NOMO-1 treated with DMSO at 0.1 percent for 48 hours (cell line): Measurements from ENCODE around the gene SLC9A8.

Source experiments
- DNase-seq: peaks from one replicate; lab custom pipeline; 2025; ENCODE audit not compliant: unreplicated experiment; lab: John Stamatoyannopoulos, UW

Gene SLC9A8

DNA sequence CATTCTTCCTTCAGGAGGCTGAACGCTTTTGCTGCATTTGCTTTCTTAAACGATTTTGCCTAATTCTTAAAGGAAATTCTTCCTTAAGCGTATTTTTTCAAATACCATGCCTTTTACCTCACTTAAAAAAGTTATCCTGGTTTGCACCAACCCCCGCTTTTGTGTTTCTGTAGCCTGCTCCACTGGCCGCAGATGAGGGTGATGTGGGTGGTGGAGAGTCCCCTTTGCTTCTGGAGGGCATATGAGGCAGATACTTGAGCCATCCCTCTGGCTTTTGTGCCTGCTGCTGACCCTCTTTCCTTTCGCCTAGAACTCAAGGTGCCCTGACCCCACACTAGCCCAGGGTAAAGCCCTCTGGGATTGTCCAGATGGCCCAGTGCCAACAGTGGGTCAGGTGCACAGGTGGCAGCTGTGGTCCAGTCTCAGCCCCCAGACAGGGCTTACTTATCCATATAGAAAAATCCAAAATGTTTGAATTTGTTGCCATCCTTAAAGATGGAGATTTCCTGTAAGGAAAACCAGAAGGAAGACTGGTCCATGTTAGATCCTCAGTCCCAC is 58.8 kb downstream of the SLC9A8 start:
- no peak for DNase-seq

DNA sequence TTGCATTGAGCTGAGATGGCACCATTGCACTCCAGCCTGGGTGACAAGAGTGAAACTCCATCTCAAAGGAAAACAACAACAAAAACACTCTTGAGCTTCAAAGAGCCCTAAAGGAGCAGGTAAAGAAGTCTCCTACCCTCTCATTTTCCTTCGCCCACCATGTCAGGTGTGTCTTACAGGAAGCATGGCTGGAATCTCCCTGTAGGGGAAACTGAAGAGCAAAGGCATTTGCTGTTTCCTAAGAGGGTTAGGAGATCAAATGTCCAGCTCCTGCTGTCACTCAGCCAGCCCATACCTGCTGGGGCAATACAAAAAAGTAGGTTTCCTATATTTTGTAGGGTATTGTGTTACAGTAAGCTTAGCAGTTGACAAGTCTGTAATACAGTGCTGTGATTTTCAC is 59.4 kb downstream of the SLC9A8 start:
- no peak for DNase-seq

DNA sequence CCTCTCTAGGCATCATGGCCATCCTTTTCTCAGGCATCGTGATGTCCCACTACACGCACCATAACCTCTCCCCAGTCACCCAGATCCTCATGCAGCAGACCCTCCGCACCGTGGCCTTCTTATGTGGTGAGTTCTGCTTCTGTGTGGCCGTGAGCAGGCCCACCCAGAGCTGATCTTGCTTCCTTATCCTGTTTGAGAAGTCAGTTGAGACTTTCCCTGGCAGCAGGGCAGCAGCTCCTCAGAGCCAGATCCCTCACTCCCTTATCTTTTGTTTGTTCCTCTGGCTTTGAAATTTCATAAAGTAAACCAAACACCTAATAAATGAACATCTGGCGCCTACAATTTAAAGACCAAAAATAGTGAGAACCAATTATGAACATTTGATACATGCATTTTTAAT is 62.1 kb downstream of the SLC9A8 start:
- no peak for DNase-seq

DNA sequence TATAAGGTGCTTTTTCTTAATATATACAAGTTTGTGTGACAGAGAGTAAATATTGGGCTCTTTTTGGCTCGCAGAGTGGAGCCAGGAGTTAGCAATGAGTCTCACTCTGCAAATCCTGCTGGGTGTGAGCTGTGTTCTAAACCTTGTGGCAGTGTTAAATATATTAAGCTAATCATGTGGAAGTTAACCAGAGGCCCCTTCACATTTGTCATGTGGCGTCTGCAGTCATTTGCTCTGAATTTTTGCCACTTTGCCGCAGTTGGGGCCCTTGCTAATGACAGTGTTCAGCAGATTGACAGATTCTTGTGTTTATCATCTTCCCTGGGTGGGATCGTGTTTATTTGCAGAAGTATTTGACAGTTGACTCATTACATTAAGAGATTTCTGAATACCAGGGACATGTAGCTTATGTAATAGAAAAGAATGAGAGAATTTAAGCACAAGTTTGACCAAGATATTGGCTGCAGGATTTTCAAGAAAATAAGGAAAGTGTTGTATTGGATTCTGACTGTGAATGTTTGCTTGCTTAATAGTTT is 64.8 kb downstream of the SLC9A8 start:
- no peak for DNase-seq

DNA sequence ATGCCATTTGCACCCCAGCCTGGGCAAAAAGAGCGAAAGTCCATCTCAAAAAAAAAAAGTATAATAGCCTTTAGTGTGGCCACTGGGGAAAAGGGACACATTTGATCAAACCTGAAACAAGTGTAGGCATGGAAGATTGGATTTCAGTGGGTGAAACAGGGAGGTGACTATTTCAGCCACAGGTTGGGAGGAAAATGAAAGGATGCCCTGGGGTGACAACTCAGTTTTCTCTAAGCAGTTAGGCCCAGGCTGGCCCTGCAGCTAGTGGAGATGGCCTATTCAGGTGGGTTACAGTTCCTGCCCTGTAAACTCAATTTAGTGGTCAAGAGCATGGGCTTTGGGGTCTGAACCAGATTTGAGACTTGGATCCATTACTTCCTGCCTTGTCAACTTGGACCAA is 66.3 kb downstream of the SLC9A8 start:
- no peak for DNase-seq

DNA sequence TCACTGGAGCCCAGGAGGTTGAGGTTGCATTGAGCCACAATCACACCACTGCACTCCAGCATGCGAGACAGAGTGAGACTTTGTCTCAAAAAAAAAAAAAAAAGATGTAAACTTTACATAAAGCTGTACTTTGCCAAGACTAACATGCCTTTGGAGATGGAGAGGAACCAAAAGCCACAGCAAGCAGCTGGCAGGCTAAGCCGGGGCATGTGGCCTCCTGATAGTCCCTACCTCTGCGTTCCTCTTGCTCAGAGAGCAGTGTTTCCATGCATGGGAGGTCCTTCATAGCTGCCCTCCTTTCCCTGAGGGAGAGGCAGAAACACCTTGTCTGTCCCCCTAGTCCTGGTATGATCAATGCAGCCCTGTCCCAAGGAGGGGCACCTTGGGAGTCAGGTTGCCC is 67.5 kb downstream of the SLC9A8 start:
- no peak for DNase-seq

DNA sequence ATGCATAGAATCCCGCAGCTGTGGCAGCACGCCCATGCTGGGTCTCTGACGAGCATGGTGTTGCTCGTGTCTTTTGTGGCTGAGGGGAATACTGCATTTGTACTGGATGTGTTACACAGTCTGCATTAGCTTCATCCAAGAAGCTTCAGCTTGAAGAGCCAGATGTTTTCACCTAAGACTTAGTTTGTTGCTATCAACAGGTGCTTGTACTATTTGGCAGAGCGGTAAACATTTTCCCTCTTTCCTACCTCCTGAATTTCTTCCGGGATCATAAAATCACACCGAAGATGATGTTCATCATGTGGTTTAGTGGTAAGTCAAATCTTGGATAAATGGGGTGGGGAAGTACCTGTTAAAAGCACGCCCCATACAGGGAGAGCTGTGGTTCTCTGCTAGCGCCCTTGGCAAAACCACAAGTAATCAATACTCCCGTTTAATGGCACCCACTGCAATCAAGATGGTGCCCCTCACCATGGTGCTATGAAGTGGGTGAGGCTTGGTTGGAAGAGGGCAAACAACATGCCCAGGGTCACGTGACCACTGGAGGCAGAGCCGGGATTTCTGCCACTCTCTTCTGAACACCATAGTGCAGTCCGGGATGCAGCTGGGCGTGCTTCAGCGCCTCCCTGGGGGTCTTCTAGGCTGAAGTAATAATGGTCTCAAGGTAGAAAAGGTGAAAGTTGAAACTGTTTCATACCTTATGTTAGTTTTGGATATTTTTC is 68.3 kb downstream of the SLC9A8 start:
- DNase-seq: no peak

DNA sequence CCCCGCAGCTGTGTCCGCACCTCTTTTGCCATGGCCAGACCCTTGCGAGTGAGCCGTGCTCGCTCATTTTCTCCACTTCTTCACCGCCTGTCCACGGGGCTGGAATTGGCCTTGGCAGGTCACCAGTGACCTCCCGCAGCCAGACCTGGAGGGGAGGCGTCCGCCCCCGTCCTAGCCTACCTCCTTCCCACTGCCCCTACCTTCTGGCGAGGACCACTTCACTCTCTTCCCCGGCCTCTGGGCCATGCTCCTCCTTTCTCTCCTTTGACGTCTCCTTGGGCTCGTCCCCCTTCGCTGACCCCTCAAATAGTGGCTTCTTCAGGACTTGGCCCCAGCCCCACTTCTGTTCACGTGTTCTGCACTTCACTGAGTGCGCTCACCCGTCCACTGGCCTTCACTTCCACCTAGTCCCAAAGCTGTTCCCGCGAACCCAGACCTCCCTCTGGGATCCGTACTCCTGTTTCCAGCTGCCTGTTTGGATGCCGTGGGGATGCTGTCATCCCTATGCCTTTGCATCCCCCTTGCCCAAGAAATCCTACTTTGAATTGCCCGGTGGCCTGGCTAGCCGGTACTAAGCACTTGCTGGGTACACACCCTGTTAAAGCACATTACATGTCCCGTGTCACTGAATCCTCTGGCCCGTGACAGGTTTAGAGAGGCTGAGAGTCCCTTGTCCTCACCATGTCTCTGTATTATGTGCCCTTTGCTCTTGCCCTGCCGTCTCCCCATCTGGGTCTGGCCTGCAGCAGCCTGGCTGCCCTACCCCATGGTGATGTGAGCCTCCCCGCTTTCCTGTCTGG is 69.7 kb downstream of the SLC9A8 start:
- no peak for DNase-seq

DNA sequence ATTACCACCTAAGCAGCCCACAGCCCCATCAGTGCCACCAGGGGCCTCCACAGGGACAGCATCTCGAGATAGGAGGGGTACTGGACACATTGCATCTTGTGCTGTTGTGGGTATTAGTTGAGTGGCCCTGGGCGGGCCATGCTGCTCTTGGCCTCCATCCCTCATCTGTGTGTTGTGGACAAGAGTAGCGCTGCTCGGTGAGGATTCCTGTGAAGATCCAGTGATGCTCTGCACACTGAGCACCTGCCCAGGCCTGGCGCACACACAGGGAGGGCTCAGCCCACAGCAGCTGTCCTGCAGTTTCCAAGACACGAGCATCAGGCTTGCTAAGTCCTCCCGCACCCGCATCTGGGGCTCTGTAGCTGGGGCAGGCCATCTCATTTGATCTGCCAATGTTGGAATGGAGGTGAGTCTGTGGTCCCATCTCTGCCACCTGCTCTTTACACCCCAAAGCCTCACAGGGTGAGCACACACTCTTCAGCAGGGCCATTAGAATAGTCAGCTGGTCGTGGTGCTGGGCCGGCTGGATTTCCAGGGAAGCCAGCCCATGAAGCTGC is 70.7 kb downstream of the SLC9A8 start:
- no peak for DNase-seq

DNA sequence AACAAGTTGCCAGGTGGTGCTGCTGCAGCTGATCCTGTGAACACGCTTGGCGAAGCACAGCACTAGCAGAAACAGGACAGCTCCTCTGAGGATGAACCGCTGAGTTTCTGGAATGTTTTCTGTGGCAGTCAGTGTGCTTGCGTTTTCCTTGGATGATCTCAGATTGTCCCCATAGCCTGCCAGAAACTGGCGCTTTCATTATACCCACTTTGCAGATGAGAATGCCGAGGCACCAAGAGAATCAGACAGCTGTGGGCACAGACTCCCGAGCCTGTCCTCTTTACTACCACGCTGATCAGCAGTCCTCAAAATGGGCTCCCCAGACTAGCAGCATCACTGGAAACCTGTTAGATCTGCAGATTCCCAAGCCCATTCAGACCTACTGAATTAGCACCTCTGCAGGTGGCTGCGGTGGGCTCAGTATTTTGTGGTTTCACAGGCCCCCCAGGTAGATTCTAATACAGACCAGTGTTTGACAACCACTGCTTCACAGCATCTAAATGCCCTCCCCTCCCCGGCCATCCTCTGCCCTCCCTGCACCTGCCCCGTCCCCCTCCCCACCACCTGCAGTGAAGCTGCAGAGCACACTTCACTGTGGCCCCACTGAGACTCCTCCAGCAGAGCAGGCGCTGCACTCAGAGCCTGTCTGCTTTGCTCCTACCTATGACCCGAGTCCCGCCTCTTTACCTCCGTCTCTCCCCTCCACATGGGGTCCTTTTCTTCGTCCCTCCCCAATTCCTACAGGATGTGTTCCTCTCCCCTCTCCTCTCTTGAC is 73.1 kb downstream of the SLC9A8 start:
- no peak for DNase-seq

DNA sequence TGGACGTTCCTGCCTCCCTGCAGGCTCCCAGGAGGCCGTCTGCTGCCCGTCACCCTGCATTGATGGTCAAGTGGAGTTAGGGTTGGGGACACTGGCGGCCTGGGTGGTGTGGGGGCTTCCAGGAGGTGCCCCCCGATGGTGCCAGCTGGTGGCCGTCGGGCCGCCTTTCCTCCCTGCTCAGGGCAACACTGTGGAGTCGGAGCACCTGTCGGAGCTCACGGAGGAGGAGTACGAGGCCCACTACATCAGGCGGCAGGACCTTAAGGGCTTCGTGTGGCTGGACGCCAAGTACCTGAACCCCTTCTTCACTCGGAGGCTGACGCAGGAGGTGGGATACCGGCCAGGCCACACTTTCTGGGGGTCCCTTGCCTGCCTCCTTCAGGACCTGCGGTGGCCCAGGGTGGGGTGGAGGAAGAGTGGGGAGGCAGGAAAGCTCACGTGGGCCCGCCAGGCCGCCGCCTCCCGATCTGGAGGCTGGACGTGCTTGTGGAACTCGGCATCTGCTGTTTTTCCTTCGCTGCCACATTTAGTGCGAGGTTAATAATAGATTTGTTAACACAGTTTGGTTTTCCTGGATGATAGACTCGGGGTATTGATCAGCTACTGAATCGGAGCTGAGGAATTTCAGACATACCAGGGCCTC is 74.1 kb downstream of the SLC9A8 start:
- no peak for DNase-seq

DNA sequence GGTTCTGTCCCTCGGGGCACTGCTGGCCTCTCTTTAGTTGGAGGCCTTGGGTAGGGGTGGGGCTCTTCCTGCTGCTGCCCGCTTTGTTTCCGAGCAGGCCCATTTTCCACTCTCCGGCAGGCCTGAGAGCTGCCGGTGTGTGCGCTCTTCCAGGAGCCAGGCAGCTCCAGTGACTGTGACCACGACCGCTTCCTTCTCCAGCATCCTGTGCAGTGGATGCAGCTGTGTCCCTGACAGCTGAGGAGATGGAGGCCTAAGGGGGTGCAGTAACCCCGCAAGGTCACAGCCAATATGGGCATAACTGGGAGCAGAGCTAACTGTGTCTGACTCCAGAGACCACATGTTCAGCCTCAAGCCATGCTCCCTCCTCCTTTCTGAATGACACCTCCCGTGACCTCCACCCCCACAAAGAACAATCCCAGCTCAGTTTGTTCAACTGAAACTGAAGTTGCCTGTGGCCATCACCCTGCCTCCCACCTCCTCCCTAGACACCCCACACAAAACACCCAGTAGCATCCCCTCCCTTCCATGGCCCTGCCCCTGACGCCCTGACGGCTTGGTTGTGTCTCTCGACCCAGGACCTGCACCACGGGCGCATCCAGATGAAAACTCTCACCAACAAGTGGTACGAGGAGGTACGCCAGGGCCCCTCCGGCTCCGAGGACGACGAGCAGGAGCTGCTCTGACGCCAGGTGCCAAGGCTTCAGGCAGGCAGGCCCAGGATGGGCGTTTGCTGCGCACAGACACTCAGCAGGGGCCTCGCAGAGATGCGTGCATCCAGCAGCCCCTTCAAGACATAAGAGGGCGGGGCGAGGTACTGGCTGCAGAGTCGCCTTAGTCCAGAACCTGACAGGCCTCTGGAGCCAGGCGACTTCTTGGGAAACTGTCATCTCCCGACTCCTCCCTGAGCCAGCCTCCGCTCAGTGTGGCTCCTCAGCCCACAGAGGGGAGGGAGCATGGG is 74.9 kb downstream of the SLC9A8 start:
- no peak for DNase-seq

DNA sequence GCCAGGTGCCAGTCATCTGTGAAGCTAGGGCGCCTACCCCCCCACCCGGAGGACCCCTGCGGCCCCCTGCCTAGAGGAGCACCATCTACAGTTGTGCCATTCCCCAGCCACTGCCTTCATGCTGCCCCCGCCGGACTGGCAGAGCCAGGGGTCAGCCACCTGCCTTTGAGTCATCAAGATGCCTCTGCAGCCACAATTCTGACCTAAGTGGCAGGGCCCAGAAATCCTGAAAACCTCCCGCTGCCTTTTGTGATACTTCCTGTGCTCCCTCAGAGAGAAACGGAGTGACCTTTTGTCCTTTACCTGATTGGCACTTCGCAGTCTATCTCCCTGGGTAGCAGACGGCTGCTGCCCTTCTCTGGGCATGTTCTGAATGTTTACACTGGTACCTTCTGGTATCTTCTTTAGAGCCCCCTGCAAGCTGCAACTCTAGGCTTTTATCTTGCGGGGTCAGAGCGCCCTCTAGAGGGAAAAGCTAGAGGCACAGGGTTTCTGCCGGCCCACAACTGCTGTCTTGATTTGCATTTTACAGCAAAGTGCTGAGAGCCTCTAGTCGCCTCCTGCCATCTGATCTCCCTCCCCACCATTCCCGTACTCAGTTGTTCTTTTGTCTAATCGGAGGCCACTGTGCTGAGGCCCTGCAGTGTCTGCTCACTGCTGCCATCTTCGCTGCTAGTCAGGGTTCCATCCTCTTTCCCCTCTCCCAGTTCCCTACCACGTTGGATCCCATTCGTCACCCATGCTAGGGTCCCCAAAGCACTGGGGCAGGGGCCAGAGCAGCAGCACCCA is 75.8 kb downstream of the SLC9A8 start:
- peak; percentile 51 for DNase-seq

DNA sequence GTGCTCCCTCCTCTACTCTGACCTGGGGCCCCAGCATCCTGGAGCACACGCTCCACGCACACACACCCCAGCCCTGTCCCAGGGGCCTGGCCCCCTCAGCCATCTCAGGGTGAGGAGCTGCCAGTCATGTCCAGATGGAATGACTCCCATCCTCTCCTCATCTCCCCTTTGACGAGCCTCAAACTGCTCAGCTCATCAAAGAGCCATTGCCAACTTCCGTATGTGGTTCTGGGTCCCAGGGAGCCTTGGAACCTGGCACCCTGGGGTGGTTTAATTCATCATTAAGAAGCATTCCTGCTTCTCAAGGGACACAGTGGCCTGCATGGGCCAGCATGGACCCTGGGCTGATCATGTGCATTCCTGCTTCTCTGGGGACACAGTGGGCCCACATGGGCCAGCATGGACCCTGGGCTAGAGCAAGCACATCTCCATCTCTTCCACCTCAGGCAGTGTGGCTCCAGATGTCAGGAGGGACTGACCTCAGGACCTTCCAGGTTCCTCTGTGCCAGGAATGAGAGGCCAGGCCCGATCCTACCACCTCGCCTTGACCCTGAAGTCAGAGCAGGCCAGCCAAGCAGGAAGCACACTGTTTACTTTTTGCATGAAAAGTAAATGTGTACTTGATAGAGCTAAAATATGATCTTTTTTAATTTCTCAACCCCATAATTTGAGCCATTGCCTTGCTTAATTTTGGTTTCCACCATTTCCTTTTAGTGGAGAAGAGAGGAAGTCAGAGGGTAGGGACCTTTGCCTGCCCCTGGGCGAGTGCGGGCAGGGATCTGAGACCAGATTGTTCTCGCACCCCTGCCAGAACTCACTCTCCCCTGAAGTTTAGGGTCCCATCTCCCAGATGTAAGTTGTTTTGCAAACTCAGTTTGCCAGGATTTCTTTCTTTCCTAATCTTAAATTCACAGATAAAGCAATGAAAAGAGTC is 76.6 kb downstream of the SLC9A8 start:
- DNase-seq: peak; percentile 44

DNA sequence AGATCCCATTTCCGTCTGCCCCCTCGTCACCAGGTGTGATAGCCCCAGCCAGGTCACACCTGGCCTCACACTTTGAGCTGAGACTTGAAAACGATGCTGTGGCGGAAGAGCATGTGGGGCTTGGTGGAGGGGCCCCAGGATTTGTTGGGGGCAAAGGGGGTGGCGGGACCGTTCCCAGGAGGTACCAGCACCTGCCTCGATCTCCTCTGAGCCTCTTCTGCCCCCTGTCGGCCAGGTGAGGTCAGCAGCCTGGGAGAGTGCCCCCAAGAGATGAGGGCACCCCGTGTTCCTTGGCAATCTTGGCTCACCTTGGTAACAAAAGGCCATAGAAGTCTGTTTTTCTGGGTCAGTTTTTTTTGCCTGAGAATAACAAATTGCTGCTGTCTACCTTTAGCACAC is 77.3 kb downstream of the SLC9A8 start:
- no peak for DNase-seq

DNA sequence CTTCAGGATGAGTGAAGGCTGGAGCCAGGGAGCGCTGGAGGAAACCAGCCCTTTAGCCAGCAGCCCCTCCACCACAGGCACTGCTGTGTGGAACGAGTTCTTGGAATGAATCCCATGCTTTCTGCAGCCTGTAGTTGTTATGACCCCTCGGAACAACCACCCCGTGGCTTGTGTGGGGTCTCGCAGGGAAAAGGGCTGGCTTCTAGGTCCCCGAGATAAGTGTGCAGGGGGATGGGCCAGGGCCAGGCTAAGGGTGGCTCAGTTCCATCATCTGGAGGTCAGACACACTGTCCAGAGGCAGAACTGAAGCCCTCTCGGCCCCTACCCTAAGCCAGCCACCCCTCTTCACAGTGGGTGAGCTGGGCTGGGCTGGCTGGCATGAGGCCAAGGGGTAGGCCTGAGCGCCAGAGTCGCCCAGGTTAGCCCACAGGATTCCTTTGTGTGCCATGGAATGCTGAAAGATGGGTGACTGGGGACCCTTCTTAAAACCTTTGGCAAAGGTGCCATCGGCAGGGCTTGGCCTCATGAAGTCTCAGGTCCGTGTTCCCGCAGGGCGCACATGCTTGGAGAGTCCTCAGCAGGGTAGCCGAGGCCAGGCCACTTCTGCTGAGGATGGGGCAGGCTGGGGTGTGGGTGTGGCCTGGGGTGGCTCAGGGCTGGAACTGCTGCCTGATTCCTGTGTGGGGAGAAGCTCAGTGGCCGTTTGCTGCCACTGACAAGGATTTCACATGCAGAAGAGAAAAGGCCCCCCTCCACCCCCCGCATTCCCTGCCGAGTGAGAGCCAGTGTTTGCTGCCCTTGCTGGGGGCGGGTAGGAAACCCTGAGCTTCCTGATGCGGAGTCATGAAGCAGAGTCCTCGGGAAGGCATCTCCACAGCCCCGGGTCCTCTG is 78.1 kb downstream of the SLC9A8 start:
- no peak for DNase-seq
